SJCRH30 (cell line): ENCODE results near the gene GAD2. TPM values are rescaled to one million over a fixed set of nuclear protein-coding genes. Genes with fewer than 3 reads are reported as not detected.
A peak's percentile ranks its signal among the peaks of the same experiment; 100 is the strongest.

Experiments used
- DNase-seq, 2 experiments: peaks; one replicate each; pipeline ENCODE4 v3.0.0-alpha.2; 2015 to 2020
- H3K27ac ChIP-seq: fragments of 250-450 bp; sonication (Bioruptor Pico); 2 replicates; pipeline ENCODE4 v1.5.1; 2020; ENCODE audit warnings: mild to moderate bottlenecking, moderate library complexity
- H3K27me3 ChIP-seq: fragments of 250-450 bp; sonication (Bioruptor Pico); 2 replicates; pipeline ENCODE4 v1.5.1; 2020; ENCODE audit warnings: mild to moderate bottlenecking, moderate library complexity
- H3K36me3 ChIP-seq: fragments of 250-450 bp; sonication (Bioruptor Pico); 2 replicates; pipeline ENCODE4 v1.5.1; 2020; ENCODE audit warnings: mild to moderate bottlenecking, moderate library complexity
- H3K4me1 ChIP-seq: fragments of 250-450 bp; sonication (Bioruptor Pico); 2 replicates; pipeline ENCODE4 v1.5.1; 2020; ENCODE audit warnings: mild to moderate bottlenecking, moderate library complexity
- H3K4me3 ChIP-seq: fragments of 250-450 bp; sonication (Bioruptor Pico); 2 replicates; pipeline ENCODE4 v1.5.1; 2020; ENCODE audit warnings: mild to moderate bottlenecking, moderate library complexity
- H3K9me3 ChIP-seq: fragments of 250-450 bp; sonication (Bioruptor Pico); replicated peaks from 2 replicates; pipeline ENCODE4 v1.5.1; 2020; ENCODE audit warnings: mild to moderate bottlenecking, moderate library complexity
- total RNA-seq: library from RNA; depleted of rRNA; stranded (reverse); fragments of >200 nt; shearing (Covaris generic); gene quantifications from 2 replicates; pipeline ENCODE4 v1.2.3, GENCODE V29; 2014; rRNA removed

The GAD2 gene
- not detected in 2 replicates for total RNA-seq

DNA sequence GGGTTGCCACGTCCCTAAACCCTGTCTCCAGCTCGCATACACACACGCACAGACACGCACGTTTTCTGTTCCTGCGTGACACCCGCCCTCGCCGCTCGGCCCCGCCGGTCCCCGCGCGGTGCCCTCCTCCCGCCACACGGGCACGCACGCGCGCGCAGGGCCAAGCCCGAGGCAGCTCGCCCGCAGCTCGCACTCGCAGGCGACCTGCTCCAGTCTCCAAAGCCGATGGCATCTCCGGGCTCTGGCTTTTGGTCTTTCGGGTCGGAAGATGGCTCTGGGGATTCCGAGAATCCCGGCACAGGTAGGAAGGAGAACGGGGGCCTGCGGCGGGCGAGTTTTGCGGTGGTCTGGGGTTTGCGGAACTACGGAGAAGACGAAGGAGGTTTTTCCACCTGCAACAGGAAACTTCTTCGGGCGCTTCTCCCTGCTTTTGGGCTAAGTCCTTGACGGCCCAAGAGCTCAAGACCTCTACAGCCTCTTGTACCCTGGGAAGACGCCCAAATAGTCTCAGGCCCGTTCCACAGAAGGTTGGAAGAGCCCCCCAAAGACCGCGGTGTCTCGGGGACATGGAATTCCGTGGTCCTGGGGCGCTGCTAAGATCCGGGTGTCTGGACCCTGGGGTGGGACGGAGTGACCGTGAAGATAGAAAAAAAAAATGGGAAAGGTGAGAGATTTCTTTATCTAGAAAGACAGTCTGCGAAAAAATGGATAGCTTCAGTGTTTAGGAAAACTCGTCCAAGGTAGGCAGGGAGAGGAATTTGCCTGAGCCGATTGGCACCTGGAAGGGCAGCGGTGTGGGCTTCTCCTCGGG, at the start of gene GAD2:
Gene GAD2 (plus strand): TSS at position 190 of the 811 bp plus-strand sequence. CDS start 36 bp downstream, at position 226.
- no peak for DNase-seq
- H3K9me3 ChIP-seq = no peaks in the 10 kb centered on the region

DNA sequence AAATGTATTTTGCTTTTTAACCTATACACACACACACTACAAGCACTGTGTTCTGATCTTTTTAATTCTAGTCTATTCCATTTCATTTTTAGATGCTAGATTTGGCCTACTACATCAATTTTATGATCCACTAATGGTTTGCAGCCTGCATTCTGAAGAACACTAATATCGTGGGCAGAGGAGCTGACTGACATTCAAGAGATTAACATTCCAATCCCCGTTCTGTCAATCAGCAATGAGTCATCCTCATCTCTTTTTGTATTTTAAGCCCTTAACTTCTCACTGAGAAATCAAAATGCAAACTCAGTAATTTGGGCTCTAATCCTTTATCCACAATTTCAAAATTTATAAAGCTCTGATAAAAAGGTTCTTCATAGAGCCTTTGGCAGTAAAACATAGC, 47.1 kb upstream of the GAD2 start:
- no peaks in the 10 kb centered on the region for H3K9me3 ChIP-seq
- peaks cover 19% of the 10 kb centered on the region for H3K27me3 ChIP-seq
- DNase-seq = no peak
- H3K4me1 ChIP-seq = no peaks in the 10 kb centered on the region
- H3K27ac ChIP-seq = no peak overlapping the region
- H3K4me3 ChIP-seq = no peak overlapping the region
- no peaks in the 10 kb centered on the region for H3K36me3 ChIP-seq

More for the DNA sequence above, at the start of gene GAD2:
- Histone ChIP-seq H3K4me3 (no peak within 1 kb of the TSS), H3K36me3 (no peaks in the 10 kb centered on the region), H3K27me3 (peaks cover 20% of the 10 kb centered on the region), H3K4me1 (no peaks in the 10 kb centered on the region), H3K27ac (no peak within 1 kb of the TSS)

DNA sequence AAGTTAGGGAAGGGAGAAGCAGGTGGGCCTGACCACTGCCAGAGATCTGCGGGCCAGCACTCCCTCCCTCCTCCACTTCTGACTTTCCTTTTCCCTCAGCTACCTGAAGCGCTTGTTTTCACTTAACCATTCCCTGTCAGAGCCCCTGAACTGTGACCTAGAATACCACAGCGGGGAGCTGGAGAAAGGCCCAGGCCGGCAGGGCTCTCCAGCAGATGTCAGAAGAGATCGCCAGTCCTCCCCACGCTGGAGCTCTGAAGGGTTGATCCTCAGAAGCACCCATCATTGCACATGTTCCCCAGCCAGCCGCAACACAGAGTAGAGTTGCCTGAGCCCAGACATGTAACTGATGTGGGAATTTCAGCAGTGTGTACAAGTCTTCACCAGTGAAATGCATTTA, 44.4 kb upstream of the GAD2 start:
- Histone ChIP-seq H3K4me3 (no peak overlapping the region), H3K4me1 (no peaks in the 10 kb centered on the region), H3K27ac (no peak overlapping the region), H3K36me3 (no peaks in the 10 kb centered on the region), H3K9me3 (no peaks in the 10 kb centered on the region), H3K27me3 (peaks cover 22% of the 10 kb centered on the region)
- DNase-seq = no peak

DNA sequence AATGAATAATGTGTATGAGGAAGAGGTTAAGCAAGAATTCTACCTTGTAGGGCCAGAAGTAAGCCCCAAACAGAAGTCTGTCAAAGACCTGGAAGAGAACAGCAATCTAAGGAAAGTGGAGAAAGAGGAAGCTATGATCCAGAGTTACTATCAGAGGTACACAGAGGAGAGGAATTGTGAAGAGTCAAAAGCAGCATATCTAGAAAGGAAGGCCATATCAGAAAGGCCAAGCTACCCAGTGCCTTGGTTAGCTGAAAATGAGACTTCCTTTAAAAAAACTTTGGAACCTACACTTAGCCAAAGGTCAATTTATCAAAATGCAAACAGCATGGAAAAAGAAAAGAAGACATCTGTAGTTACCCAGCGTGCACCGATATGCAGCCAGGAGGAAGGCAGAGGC, 42.7 kb upstream of the GAD2 start:
- DNase-seq = no peak
- Histone ChIP-seq H3K36me3 (no peaks in the 10 kb centered on the region), H3K4me3 (no peak overlapping the region), H3K27me3 (peaks cover 23% of the 10 kb centered on the region), H3K4me1 (no peaks in the 10 kb centered on the region), H3K9me3 (no peaks in the 10 kb centered on the region), H3K27ac (no peak overlapping the region)

DNA sequence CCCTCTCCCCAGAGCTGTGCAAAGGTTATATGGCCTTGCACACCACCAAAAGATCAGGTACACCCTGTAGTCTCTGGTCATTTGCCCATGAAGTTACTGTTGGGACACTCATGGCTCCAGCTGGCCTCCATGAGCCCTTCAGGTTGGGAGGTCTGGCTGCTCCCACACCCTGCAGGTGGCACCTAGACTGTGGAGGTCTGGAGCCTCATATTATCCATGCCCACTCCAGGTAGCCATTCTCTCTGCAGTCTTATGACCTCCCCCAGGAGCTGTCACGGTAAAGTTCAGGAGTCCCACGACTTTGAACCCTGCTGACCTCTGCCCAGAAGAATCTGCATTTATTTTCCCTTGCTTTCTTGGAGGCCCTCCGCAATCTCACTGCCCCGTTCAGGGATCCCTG, 39.2 kb upstream of the GAD2 start:
- no peak for DNase-seq
- Histone ChIP-seq H3K27ac (no peak overlapping the region), H3K9me3 (no peaks in the 10 kb centered on the region), H3K27me3 (peaks cover 20% of the 10 kb centered on the region), H3K4me1 (no peaks in the 10 kb centered on the region), H3K36me3 (no peaks in the 10 kb centered on the region), H3K4me3 (no peak overlapping the region)

DNA sequence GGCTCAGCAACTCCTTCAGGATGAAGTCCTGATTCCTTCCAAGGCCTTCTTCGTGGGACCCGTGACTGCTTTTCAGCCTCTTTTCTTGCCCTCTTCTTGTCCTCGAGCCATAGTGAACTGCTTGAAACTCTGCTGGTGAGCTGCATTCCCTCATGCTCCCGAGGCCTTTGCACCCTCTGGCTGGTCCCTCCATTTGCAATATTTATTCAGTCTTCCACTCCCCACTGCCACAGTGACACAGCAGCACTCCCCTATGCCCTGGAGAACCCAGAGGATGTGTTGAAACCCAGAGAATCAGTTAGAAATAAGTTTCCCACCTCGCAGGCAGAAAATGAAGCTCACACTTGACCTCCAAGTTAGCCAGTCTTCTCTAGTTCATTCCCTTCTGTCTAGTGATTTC, 22.3 kb upstream of the GAD2 start:
- no peaks in the 10 kb centered on the region for H3K4me1 ChIP-seq
- no peak overlapping the region for H3K4me3 ChIP-seq
- H3K27me3 ChIP-seq = peaks cover 6% of the 10 kb centered on the region; the same call in 1 of the 2 replicates
- H3K9me3 ChIP-seq = no peaks in the 10 kb centered on the region
- no peaks in the 10 kb centered on the region for H3K36me3 ChIP-seq
- DNase-seq = no peak
- no peak overlapping the region for H3K27ac ChIP-seq

DNA sequence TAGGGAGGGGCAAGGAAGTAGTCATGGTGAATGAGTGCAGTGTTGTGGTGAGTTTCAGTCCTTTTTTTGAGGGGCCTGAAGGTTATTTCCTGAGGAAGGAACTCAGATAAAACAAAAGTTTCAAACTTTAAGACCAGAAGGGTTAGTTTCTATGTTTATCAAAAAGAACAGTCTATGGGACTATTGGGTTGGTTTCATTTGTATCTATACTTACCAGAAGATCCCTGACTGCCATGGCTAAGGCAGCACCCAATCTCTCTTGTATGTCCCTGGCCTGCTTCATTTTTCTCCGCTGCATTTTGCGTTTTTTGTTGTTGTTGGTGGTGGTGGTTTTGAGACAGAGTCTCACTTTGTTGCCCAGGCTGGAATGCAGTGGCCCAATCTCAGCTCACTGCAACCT, 19.3 kb upstream of the GAD2 start:
- no peak for DNase-seq
- Histone ChIP-seq H3K27me3 (peaks cover 6% of the 10 kb centered on the region; the same call in 1 of the 2 replicates), H3K27ac (no peak overlapping the region), H3K4me3 (no peak overlapping the region), H3K4me1 (no peaks in the 10 kb centered on the region), H3K9me3 (no peaks in the 10 kb centered on the region), H3K36me3 (no peaks in the 10 kb centered on the region)

DNA sequence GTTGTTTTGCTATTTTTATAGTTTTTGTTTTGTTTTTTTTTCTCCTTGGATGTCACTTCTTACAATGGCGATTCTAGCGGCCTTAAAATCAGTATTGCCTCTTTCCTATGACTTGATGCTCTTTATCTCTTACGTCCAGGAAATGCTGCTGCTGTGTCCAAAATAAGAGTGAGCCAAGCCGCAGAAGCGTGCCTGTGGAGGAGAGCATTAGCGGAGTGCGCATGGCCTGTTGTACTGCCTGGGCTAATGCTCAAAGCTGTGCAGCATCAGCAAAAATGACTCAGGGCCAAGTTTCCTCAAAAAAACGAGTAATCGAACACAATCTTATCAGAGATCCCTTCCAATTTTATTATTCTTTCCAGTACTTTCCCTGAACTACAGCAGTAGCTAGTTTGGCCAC, 18.5 kb upstream of the GAD2 start:
- H3K27ac ChIP-seq = no peak overlapping the region

DNA sequence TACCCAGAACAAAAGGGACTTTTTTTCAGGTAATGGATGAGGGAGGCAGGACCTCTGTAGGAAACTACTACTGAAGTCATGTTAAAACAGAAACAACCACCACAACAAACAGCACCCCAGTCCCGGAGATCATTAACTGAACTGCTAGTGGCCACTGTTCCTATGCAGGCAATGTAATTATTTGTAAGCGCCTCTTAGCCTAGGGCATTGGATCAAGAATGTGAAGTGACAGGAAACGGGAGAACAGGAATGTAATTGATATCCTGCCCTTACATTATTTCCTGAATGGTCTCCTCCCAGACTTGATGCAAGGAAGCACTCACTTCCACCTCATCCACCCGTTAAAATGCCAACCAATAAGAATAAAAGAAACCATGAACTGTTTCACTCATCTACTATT, 16.7 kb upstream of the GAD2 start:
- no peak overlapping the region for H3K27ac ChIP-seq
- H3K4me3 ChIP-seq = no peak overlapping the region
- H3K36me3 ChIP-seq = no peaks in the 10 kb centered on the region
- no peaks in the 10 kb centered on the region for H3K4me1 ChIP-seq
- H3K27me3 ChIP-seq = peaks cover 3% of the 10 kb centered on the region; the same call in 1 of the 2 replicates
- DNase-seq = peak in 1 of 2 experiments; percentile 8
- no peaks in the 10 kb centered on the region for H3K9me3 ChIP-seq

More for the DNA sequence above, 18.5 kb upstream of the GAD2 start:
- DNase-seq = no peak
- Histone ChIP-seq H3K4me1 (no peaks in the 10 kb centered on the region), H3K4me3 (no peak overlapping the region), H3K36me3 (no peaks in the 10 kb centered on the region), H3K9me3 (no peaks in the 10 kb centered on the region), H3K27me3 (peaks cover 6% of the 10 kb centered on the region; the same call in 1 of the 2 replicates)

DNA sequence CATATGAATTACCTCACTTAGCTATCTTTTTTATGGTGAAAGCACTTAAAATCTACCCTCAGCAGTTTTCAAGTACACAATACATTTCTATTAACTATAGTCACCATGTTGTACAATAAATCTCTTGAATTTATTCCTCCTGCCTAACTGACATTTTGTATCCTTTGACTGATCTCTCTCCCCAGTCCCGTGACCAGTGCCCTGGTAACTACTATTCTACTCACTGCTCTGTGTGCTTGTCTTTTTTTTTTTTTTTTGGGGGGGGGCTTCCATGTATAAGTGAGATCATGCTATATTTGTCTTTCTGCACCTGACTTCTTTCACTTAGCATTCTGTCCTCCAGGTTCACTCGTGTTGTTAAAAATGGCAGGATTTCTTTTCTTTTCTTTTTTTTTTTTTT, 11.4 kb upstream of the GAD2 start:
- Histone ChIP-seq H3K4me3 (no peak overlapping the region), H3K9me3 (no peaks in the 10 kb centered on the region), H3K27me3 (no peaks in the 10 kb centered on the region), H3K27ac (no peak overlapping the region), H3K4me1 (no peaks in the 10 kb centered on the region), H3K36me3 (no peaks in the 10 kb centered on the region)
- no peak for DNase-seq

DNA sequence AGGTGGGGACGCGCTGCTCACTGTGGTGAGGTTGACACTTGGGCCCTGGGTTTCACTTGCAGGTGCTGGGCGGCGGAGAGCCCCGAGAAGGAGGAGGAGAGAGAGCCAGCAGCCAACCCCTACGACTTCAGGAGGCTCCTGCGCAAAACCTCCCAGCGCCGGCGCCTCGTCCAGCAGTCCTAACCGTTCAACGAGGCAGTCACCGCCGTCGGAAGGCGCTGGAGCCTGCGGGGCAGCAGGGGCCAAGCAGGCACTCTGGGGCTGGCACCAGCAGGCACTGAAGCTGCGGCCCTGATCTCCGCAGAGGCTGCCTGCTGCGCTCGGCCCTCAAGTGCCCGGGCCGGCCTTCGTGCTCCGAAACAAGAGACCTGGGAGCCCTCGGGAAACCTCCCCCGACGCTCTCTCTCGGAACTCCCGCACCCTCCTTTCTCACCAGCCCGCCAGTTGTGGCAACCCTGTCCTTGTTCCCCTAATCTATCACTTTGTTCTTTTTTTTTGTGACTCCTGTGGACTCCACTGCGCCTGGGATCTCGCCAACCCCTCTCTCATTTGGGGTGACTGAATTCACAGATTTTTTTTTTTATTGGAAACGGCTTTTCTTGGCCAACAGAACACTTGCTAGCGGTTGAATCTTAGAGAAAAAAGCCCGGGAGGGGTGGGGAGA, 4.7 kb upstream of the GAD2 start:
- Histone ChIP-seq H3K36me3 (no peaks in the 10 kb centered on the region), H3K27ac (no peak overlapping the region), H3K4me1 (no peaks in the 10 kb centered on the region), H3K27me3 (peaks cover 12% of the 10 kb centered on the region; the same call in 1 of the 2 replicates), H3K9me3 (no peaks in the 10 kb centered on the region), H3K4me3 (no peak overlapping the region)
- no peak for DNase-seq

DNA sequence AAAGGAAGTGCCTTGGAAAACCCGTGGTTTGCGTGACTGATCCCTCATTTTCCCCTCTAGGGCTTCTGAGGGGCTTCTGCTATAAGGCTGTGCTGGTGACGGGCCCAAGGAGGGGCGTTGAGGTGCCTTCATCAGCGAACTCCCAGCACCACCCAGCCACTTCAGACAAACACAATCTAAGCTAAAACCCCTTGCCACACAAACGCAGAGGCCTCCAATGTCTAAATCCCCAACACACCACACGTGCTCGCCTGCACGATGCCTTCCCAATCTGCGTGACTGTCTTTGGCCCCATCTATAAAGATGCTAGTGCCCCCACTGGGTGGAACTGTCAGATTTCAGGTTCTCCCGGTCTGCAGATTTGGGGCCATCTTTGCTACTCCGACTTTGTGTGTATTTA, 4.1 kb upstream of the GAD2 start:
- H3K36me3 ChIP-seq = no peaks in the 10 kb centered on the region
- no peaks in the 10 kb centered on the region for H3K9me3 ChIP-seq
- no peak overlapping the region for H3K27ac ChIP-seq
- no peak overlapping the region for H3K4me3 ChIP-seq
- no peaks in the 10 kb centered on the region for H3K4me1 ChIP-seq
- peaks cover 12% of the 10 kb centered on the region; the same call in 1 of the 2 replicates for H3K27me3 ChIP-seq
- DNase-seq = no peak

DNA sequence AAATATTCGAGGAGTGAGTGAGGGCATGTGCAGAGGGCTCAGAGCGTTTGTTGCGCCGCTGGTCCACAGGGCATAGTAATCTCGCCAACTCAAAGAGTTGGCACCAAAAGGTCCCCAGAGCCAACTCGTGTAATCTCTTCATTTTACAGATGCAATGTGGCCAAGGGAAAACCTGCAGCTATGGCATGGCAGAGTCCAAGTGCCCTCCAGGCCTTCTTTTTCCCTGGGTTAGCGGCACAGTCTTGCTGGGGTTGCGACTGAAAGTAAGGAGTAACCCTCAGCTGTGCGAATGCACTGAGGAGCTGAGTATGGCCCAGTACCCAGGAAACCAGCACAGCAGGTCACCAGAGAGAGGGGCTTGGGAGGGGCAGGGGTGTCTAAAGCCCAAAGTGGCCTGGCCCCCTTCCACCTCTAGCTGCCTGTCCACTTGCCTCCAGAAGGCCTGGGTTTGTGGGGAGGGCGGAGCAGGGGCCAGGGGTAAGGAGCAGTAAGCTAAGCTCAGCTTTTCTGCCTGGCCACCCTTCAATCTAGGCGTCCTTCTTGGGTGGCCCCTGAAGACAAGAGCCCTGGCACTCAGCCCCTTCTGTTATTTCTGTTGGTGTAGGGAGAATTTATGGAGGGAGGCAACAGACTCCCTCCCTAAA, 3.3 kb upstream of the GAD2 start:
- Histone ChIP-seq H3K36me3 (no peaks in the 10 kb centered on the region), H3K4me1 (no peaks in the 10 kb centered on the region), H3K4me3 (no peak overlapping the region), H3K27me3 (peaks cover 12% of the 10 kb centered on the region; the same call in 1 of the 2 replicates), H3K27ac (no peak overlapping the region), H3K9me3 (no peaks in the 10 kb centered on the region)
- DNase-seq = no peak

DNA sequence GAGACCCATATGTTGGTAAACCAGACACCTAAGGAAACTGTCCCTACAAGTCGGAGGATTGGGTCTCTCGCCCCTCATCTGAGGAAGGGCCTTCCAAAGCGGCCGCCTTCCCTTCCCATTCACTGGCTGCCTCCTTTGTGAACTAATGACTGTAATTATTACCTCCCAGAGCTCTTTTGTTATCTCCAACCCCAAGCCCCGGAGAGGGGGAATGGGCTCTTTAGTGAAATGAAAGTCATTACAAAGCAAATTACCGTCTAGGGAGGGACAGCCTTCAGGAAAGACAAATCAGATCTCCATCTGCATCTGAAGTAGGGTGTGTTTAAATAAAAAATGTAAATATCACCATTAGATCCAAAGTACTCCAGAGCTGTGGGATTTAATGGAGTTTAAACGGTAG, 2.6 kb upstream of the GAD2 start:
- Histone ChIP-seq H3K9me3 (no peaks in the 10 kb centered on the region), H3K27me3 (peaks cover 15% of the 10 kb centered on the region; the same call in 1 of the 2 replicates), H3K36me3 (no peaks in the 10 kb centered on the region), H3K27ac (no peak overlapping the region), H3K4me1 (no peaks in the 10 kb centered on the region), H3K4me3 (no peak overlapping the region)
- DNase-seq = no peak
